HG02678 (cell line): ENCODE data around the gene KAZN.

Experiments used
- ATAC-seq: cut with Tn5 transposase; IDR thresholded peaks from one replicate; pipeline ENCODE4 v1.9.1; 2021; ENCODE audit warnings: mild to moderate bottlenecking, moderate library complexity; ENCODE audit not compliant: unreplicated experiment

The KAZN gene

DNA sequence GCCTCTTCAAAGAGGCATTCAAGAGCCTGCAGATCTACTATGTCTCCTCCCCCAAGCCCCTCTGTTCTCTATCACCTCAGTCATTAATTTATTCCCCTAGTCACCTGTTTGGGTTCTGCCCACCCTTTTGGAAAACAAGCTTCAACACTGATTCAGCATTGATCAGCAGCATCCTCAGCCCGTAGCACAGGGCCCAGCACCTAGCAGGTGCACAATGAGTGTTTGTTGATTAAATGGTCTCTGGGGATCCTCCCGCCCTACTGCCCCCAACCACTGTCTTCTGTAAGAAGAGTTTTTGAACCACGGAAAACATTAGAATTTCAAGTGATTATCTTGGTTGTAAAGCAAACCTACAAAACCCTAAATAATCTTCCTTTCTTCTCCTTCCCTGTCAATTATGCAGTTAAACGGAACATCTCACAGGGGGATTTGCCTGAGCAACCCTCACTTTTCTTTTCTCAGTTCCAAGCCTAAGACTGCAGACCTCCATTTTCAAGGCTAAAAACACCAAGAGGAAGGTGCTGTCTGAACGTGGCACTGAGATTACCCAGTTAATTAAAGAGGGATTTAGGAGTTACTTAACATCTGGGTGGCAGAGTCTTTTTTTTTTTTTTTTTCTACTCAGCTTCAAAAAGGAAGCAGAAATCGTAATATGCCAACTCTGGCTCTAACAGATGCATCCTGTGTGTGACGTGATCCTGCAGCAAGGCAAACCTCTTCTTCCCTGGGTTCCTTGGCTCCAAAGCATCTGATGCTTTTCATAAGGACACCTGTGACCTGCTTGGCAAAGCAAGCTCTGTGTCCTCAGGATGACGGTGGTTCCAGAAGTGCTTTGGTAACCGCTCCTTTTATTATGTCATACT lies 163.0 kb downstream of the KAZN start:
- no peak for ATAC-seq

DNA sequence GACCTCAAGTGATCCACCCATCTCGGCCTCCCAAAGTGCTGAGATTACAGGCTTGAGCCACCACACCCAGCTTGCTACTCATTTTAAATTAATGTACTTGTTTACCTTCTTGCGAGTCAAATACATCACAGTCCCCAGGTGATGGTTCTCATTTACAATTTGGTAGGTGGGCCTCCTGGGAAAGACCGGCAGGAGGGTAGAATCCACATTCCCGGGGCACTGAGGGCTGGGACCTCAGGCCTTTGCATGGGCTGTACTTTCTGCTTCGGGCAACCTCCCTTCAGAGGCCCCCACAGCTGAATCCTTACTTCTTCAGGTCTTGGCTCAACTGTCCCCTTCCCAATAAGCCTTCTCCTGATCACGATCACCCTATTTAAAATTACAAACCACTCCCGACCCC lies 165.5 kb downstream of the KAZN start:
- ATAC-seq, result no peak

GRCh38 chr1:14765773-14766172 lies 167.3 kb downstream of the KAZN start:
- ATAC-seq, result no peak

DNA sequence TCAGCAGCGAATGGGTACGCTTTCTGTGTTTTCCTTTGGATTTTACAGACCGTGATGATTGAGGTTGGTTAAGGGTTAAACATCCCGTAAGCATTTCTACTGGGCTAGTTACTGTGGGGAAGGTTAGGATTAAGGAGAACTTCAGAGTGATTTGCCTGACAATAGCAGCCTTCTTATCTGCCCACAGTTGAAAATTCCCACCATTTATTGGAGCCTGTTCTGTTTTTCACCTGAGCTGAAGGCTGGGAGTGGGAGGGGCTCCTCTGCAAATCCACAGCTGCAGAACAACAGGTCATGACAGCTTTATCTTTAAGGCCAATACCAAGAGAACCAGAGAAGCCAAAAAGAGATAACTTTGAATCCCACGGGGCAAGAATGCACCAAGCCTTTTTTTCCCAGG lies 168.6 kb downstream of the KAZN start:
- no peak for ATAC-seq

GRCh38 chr1:14768582-14769304 lies 170.3 kb downstream of the KAZN start:
- no peak for ATAC-seq

DNA sequence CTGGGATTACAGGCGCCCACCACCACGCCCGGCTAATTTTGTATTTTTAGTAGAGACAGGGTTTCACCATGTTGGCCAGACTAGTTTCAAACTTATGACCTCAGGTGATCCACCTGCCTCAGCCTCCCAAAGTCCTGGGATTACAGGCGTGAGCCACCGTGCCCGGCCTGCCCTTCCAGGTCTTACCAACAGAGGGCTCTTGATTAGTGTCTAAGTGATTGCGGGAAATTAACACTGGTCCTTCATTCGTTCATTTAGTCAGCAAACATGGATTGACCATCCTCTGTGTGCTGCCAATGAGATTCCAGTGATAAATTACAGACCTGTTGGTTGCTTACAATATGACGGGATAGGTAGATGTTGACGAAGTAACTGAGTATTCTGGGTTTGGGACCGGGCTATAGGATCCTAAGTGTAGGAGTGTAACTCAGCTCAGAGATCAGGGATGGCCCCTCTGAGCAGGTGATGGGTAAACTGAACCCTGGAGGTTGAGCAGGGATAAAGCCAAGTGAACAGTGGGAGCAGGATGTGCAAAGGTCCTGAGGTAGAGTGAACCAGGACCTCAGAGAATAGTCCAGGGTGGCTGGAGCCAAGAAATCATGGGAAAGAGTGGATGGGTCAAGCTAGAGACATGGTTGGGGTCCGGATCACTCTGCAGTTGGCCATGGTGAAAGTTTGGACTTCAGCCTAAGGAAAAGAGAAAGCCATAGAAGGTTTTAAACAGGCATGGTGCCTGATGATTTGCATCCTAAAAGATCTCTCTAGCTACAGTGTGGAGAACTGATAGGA lies 171.2 kb downstream of the KAZN start:
- ATAC-seq, result no peak

DNA sequence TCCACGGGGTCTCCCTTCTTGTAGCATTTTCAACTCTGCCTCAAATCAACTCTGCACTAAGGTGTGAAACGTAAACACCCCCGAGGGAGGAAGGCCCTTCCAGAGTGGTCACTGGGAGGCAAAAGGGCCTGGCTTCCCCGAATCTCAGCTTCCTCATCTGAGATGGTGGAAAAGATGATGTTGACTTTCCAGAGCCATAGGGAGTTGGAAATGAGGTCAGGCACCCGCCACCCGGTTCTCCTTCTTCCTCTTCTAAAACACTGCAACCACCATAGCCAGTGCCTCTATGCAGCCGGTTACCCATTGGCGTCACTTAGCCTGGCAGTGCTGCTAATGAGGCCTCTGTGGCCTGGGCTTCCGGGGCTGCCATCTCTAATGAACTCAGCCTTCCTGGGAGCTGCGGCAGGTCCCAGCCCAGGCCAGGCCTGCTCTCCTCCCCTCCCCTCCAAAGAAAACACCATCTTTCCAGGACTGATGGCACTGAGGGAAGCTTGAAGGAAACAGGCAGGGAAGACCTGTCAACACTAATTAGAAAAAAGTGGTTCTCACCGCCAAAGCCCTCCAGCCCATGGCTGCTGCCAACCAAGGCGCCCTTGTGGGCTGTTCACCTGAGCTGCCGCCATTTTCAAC lies 175.0 kb downstream of the KAZN start:
- ATAC-seq, result no peak

DNA sequence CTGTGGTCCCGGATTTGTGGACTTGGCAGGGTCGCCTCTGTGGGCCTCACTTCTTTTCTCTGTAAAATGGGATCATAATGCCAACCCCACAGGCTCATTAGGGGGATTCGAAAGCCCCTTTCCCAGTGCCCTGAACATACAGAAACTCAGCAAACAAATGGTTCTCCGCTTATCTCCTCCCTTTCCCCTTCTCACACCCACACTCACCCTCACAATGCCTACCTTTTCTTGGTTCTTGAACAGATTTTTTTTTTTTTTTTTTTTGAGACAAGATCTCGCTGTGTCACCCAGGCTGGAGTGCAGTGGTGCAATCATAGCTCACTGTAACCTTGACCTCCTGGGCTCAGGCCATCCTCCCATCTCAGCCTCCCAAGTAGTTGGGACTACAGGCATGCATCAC lies 175.7 kb downstream of the KAZN start:
- ATAC-seq, result no peak

DNA sequence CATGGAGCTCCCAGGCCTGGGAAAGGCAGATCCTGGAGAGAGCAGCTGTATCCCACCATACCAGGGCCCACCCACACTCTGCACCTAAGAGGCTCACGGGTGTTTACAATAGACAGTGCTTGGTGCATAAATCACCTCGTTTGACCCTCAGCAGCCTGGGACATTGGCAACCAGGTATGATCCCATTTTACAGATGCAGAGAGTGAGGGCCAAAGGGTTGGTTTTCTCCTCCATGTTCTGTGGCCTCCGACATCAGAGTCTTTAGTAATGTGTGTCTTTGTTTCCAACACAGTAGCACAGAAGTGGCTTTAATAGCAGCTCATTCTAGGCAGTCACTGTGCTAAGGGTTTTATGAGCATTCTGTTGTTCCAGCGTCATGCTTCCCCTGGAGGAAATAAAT lies 176.5 kb downstream of the KAZN start:
- ATAC-seq, result no peak

- no peak for ATAC-seq
Measured at GRCh38 chr1:14775434-14775833, 176.9 kb downstream of the KAZN start.

DNA sequence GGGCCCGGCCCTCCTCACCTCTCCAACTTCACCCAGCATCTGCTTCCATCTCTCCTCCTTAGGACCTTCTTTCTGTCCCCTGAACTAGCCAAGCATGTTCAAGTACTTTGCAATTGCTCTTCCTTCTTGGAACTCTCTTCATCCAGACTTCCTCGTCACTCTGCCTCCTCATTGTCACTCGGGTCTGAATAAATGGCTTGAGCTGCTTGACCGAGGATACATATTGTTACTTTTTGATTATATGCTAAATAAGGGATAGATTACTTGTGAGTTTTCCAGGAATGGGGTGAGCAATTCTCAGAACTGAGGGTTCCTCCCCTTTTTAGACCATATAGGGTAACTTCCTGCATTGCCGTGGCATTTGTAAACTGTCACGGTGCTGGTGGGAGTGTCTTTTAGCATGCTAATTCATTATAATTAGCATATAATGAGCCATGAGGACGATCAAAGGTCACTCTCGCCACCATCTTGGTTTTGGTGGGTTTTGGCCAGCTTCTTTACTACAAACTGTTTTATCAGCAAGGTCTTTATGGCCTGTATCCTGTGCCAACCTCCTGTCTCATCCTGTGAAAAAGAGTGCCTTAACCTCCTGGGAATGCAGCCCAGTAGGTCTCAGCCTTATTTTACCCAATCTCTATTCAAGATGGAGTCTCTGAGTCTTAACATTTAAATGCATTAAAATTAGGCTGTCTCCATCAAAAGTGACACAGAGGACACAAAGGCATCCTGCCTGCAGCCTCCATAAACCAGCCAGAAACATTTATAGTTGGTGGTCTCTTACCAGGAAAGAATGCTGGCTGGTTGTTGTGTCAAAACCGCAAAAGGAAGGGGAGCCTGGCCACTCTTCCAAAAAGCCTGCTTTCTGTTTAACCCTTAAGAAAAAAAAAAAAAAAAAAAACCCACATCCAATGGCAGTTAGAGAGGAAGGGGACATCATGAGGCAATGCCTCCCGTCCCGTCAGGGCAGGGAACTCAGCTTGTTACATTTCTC lies 179.3 kb downstream of the KAZN start:
- ATAC-seq, result no peak

DNA sequence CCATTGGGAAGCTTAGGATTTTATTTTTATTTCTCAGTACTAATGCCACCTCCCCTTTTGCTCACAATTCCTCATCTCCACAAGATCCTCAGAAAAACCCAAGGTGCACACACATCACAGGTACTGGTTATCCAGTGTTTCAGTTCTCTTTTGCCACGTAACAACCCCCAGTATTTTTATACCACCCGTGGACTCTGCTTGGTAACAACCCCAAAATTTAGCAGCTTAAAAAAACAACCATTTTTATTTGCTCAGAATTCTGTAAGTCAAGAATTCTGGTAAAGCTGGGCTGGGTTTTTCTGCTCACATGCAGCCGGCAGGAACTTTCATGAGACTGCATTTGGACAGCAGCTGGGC lies 180.0 kb downstream of the KAZN start:
- ATAC-seq, result no peak

GRCh38 chr1:14778898-14779865 lies 180.7 kb downstream of the KAZN start:
- ATAC-seq, result no peak

- ATAC-seq, result no peak
Measured at GRCh38 chr1:14780271-14780670, 181.8 kb downstream of the KAZN start.

DNA sequence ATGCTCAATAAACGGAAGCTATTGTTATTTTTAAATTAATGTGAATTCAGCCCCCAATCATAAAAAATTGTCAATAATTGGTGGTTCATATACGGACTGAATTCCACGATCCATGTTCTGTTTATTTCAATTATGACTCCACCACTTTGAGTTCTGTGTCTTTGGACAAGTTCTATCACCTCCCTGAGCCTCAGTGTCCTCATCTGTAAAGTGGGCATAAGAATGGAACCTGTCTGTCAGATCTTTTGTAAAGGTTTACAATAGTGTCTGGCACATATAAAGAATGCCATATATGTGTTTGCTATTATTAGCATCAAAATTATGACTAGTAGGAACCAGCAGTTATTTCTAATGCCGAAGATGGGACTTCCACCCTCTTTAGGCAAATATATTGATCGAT lies 183.3 kb downstream of the KAZN start:
- no peak for ATAC-seq

- ATAC-seq, result no peak
Measured at GRCh38 chr1:14782741-14783591, 184.5 kb downstream of the KAZN start.

- ATAC-seq, result no peak
Measured at GRCh38 chr1:14783592-14783886, 185.1 kb downstream of the KAZN start.
